Vagina (tissue), 2 donors: ENCODE data around the gene FBXL17. TPM values are rescaled to one million over a fixed set of nuclear protein-coding genes. Genes with fewer than 3 reads are reported as not detected.

Experiments
- DNase-seq, 2 donors: peaks; one replicate each; pipeline ENCODE4 v3.0.0-alpha.2; 2017; ENCODE audit errors: extremely low spot score in 2 of 2
- H3K27ac ChIP-seq: fragments of 200-600 bp; sonication (generic); one replicate; pipeline ENCODE4 v1.5.1; 2019
- H3K27me3 ChIP-seq: fragments of 200-600 bp; sonication (generic); one replicate; pipeline ENCODE4 v1.5.1; 2019
- H3K36me3 ChIP-seq, 2 donors: fragments of 200-600 bp; sonication (generic); one replicate each; pipeline ENCODE4 v1.5.1; 2017 to 2019
- H3K4me1 ChIP-seq: fragments of 200-600 bp; sonication (generic); one replicate; pipeline ENCODE4 v1.5.1; 2019
- H3K4me3 ChIP-seq, 2 donors: fragments of 200-600 bp; sonication (generic); 1 replicate in 1 of 2; 2 replicates in 1 of 2; pipeline ENCODE4 v1.5.1; 2016 to 2019
- H3K9me3 ChIP-seq: fragments of 200-600 bp; sonication (generic); one replicate; pipeline ENCODE4 v1.5.1; 2019
- POLR2A ChIP-seq, 2 donors: fragments of 450-650 bp; IDR thresholded peaks; one replicate each; pipeline ENCODE4 v1.6.1; 2017; ENCODE audit warnings: antibody characterized with exemption in 2 of 2, mild to moderate bottlenecking in 2 of 2, moderate library complexity in 2 of 2
- POLR2AphosphoS5 ChIP-seq, 2 donors: sonication (generic); formaldehyde crosslinking; IDR thresholded peaks; one replicate each; pipeline ENCODE4 v1.9.0; 2017; ENCODE audit warnings: antibody characterized with exemption in 2 of 2, mild to moderate bottlenecking in 2 of 2, low read depth in 1 of 2; ENCODE audit not compliant: insufficient read depth in 1 of 2
- intact Hi-C: fragments of 100-400 bp; cut with DNase I; formaldehyde crosslinking; loops from one replicate; pipeline ENCODE4 v1.15.1; 2023
- total RNA-seq: library from RNA; depleted of rRNA; stranded (reverse); fragments of >200 nt; gene quantifications from one replicate; pipeline ENCODE4 v1.2.3, GENCODE V29; 2016
- TF ChIP-seq, protein P1 (sequence below), 3 experiments: fragments of 450-650 bp in 2 of 3; fragments of 200-600 bp in 1 of 3; sonication (generic) in 1 of 3; IDR thresholded peaks; one replicate each; pipeline ENCODE4 v1.5.1; 2017 to 2019; ENCODE audit warnings: antibody characterized with exemption in 3 of 3, mild to moderate bottlenecking in 2 of 3, moderate library complexity in 2 of 3

FBXL17 gene
- total RNA-seq, 1 donor from 2014 or later = 15.0 TPM

DNA sequence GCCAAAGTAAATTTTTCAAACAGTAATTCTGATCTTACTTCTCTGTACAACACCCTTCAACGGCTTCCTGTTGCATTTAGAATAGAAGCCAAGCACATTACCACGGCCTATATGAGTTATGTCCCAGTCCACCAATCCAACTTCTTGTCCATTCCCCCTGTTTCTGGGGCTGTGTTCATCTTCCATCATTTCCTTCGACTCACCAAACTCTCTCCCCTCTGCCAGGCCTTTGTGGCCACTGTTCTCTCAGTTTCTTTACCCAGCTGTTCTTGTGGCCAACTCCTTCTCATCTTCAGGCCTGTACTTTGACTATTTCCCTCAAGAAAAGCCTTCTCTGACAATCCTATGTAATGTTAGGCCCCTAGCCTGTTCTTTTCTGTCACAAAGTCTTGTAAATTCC, 451.8 kb downstream of the FBXL17 start:
- no peak overlapping the region for H3K27ac ChIP-seq
- no peaks in the 10 kb centered on the region for H3K4me1 ChIP-seq
- no peak for DNase-seq
- TF ChIP-seq, protein P1, sequence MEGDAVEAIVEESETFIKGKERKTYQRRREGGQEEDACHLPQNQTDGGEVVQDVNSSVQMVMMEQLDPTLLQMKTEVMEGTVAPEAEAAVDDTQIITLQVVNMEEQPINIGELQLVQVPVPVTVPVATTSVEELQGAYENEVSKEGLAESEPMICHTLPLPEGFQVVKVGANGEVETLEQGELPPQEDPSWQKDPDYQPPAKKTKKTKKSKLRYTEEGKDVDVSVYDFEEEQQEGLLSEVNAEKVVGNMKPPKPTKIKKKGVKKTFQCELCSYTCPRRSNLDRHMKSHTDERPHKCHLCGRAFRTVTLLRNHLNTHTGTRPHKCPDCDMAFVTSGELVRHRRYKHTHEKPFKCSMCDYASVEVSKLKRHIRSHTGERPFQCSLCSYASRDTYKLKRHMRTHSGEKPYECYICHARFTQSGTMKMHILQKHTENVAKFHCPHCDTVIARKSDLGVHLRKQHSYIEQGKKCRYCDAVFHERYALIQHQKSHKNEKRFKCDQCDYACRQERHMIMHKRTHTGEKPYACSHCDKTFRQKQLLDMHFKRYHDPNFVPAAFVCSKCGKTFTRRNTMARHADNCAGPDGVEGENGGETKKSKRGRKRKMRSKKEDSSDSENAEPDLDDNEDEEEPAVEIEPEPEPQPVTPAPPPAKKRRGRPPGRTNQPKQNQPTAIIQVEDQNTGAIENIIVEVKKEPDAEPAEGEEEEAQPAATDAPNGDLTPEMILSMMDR (IDR thresholded peaks at IDR 0.05) = no peak
- TF ChIP-seq POLR2A (IDR thresholded peaks at IDR 0.05) = no peak
- no peak for TF ChIP-seq POLR2AphosphoS5 (IDR thresholded peaks at IDR 0.05; ENCODE audit: insufficient read depth in 1 of 2, low read depth in 1 of 2)
- H3K36me3 ChIP-seq = no peaks in the 10 kb centered on the region
- no peaks in the 10 kb centered on the region for H3K9me3 ChIP-seq
- intact Hi-C loops = no loop called here
- no peak overlapping the region for H3K4me3 ChIP-seq
- H3K27me3 ChIP-seq = no peaks in the 10 kb centered on the region

DNA sequence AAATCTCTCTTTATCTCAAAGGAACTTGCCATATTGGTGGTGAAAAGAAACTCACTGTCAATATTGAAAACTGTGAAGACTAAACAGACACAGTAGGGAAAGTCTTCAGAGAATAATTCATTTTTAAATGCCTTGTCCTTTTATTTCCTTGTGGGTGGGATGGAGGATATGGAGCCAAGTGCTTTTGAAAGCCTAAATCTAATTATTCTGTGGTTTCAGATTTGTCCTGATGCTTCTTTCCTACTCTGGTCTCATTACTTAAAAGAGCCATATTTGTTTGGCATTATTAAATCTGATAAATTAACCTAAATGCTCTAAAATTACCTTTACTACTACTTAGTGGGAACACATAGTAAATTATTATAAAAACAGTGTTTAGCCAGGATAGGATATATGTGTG, 452.8 kb downstream of the FBXL17 start:
- no peaks in the 10 kb centered on the region for H3K4me1 ChIP-seq

DNA sequence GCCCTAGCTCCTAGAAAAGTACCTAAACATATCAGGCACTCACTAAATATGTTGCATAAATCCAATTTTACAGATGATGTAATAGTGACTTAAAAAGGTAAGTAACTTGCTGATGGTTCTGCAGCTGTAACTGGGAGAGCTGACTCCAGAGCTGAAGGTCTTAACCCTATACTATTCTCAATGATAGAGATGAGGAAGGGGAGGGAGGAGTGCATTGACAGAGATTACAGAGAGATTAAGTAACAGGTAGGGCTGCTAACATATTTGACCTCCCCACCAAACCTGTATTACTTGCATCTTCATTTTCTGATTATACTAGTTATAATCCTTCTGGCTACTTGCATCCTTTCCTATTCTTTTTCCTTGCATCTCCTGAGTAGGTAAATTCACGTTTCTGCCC, 455.8 kb downstream of the FBXL17 start:
- DNase-seq = no peak
- Histone ChIP-seq H3K9me3 (no peaks in the 10 kb centered on the region), H3K36me3 (no peaks in the 10 kb centered on the region), H3K4me3 (no peak overlapping the region), H3K4me1 (no peaks in the 10 kb centered on the region), H3K27ac (no peak overlapping the region), H3K27me3 (no peaks in the 10 kb centered on the region)
- no peak for TF ChIP-seq POLR2A (IDR thresholded peaks at IDR 0.05)
- intact Hi-C loops = no loop called here

More for the DNA sequence above, 452.8 kb downstream of the FBXL17 start:
- no peak overlapping the region for H3K27ac ChIP-seq
- no peak overlapping the region for H3K4me3 ChIP-seq
- H3K36me3 ChIP-seq = no peaks in the 10 kb centered on the region
- no peak for TF ChIP-seq POLR2A (IDR thresholded peaks at IDR 0.05)
- TF ChIP-seq, protein P1 (IDR thresholded peaks at IDR 0.05) = no peak
- TF ChIP-seq POLR2AphosphoS5 (IDR thresholded peaks at IDR 0.05; ENCODE audit: insufficient read depth in 1 of 2, low read depth in 1 of 2) = no peak
- intact Hi-C loops = no loop called here
- H3K27me3 ChIP-seq = no peaks in the 10 kb centered on the region
- H3K9me3 ChIP-seq = no peaks in the 10 kb centered on the region
- no peak for DNase-seq

DNA sequence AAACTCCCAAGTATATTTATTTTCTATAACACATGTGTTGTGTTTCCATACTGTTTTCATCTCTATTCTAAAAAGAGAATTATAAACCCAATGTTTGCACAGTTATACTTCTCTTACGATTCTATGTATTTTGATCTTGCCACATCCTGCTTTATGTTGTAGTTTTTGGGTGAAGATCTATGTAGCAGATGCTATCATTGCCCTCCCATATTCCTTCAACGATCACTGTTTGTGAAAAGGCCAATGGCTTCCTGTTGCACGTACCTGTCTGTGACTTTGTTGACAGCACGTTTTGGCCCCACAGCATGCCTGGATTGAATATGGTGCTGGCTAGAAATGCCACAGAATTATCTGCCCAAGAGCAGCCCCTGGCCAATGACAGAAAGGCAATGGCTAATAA, 456.7 kb downstream of the FBXL17 start:
- no peaks in the 10 kb centered on the region for H3K36me3 ChIP-seq
- intact Hi-C loops = no loop called here
- DNase-seq = no peak
- TF ChIP-seq POLR2A (IDR thresholded peaks at IDR 0.05) (no peak), POLR2AphosphoS5 (IDR thresholded peaks at IDR 0.05; ENCODE audit: insufficient read depth in 1 of 2, low read depth in 1 of 2) (no peak)
- TF ChIP-seq, protein P1 (IDR thresholded peaks at IDR 0.05) = no peak
- H3K4me1 ChIP-seq = no peaks in the 10 kb centered on the region
- H3K9me3 ChIP-seq = no peaks in the 10 kb centered on the region
- H3K4me3 ChIP-seq = no peak overlapping the region
- H3K27ac ChIP-seq = no peak overlapping the region
- no peaks in the 10 kb centered on the region for H3K27me3 ChIP-seq

DNA sequence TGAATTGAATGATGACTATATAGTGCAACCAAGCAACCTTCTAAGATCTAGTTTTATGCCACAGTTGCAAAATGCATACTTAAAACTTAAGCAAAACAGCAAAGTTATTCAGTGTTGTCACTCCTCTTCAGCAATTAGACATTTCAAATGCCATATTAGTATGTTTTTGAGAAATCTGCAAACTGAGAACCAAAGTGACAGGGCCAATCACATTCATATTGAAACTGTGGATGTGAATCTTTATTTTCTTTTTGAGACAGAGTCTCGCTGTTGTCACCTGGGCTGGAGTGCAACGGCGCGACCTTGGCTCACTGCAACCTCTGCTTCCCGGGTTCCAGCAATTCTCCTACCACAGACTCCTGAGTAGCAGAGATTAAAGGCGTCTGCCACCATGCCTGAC, 461.9 kb downstream of the FBXL17 start:
- TF ChIP-seq POLR2A (IDR thresholded peaks at IDR 0.05) (no peak), POLR2AphosphoS5 (IDR thresholded peaks at IDR 0.05; ENCODE audit: insufficient read depth in 1 of 2, low read depth in 1 of 2) (no peak)
- TF ChIP-seq, protein P1 (IDR thresholded peaks at IDR 0.05) = no peak

DNA sequence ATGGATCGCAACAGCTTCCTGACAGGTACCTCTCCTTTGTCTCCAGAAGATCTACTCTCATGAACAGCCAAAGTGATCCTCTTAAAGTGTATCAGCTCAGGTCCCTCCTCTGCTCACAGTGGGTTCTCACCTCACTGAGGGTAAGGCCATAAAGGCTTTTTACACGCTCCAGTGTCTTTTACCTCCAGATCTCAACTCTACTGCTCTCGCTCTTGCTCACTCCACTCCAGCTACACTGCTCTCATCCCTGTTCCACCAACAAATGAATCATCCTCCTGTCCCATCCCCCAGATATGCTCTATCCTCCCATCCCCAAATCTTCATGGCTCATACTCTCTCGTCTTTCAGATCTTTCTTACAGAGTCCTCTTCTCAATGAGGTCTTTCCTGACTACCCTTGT, 462.5 kb downstream of the FBXL17 start:
- H3K27ac ChIP-seq = no peak overlapping the region
- H3K4me1 ChIP-seq = no peaks in the 10 kb centered on the region
- H3K4me3 ChIP-seq = no peak overlapping the region
- no peaks in the 10 kb centered on the region for H3K9me3 ChIP-seq
- H3K27me3 ChIP-seq = no peaks in the 10 kb centered on the region
- DNase-seq = no peak
- no peaks in the 10 kb centered on the region for H3K36me3 ChIP-seq
- intact Hi-C loops = no loop called here
- no peak for TF ChIP-seq POLR2AphosphoS5 (IDR thresholded peaks at IDR 0.05; ENCODE audit: insufficient read depth in 1 of 2, low read depth in 1 of 2)
- TF ChIP-seq, protein P1 (IDR thresholded peaks at IDR 0.05) = no peak
- TF ChIP-seq POLR2A (IDR thresholded peaks at IDR 0.05) = no peak

More for the DNA sequence above, 461.9 kb downstream of the FBXL17 start:
- Histone ChIP-seq H3K4me3 (no peak overlapping the region), H3K27ac (no peak overlapping the region), H3K4me1 (no peaks in the 10 kb centered on the region), H3K9me3 (no peaks in the 10 kb centered on the region), H3K36me3 (no peaks in the 10 kb centered on the region), H3K27me3 (no peaks in the 10 kb centered on the region)
- intact Hi-C loops = no loop called here
- DNase-seq = no peak
